Measurements from ENCODE around the gene PIK3R4.

Gene PIK3R4

GRCh38 chr3:130635978-130636377 is 110.7 kb downstream of the PIK3R4 start:
- Histone ChIP-seq H3K4me3 (ENCODE audit: low read length) (no peak overlapping the region), H2AFZ (ENCODE audit: low read depth, low read length) (no peak overlapping the region), H3K36me3 (ENCODE audit: insufficient read depth, low read length) (no peaks in the 10 kb centered on the region), H3K4me1 (ENCODE audit: insufficient read depth, low read length) (no peaks in the 10 kb centered on the region), H3K9me3 (ENCODE audit: low read length) (no peaks in the 10 kb centered on the region), H3K27me3 (ENCODE audit: insufficient read depth, low read length) (no peaks in the 10 kb centered on the region)

- Histone ChIP-seq H2AFZ (ENCODE audit: low read depth, low read length) (no peak overlapping the region), H3K9me3 (ENCODE audit: low read length) (no peaks in the 10 kb centered on the region), H3K27me3 (ENCODE audit: insufficient read depth, low read length) (no peaks in the 10 kb centered on the region), H3K4me1 (ENCODE audit: insufficient read depth, low read length) (no peaks in the 10 kb centered on the region), H3K36me3 (ENCODE audit: insufficient read depth, low read length) (no peaks in the 10 kb centered on the region), H3K4me3 (ENCODE audit: low read length) (no peak overlapping the region)
Measured at GRCh38 chr3:130635285-130635684, 111.3 kb downstream of the PIK3R4 start.

All from neuron (in vitro differentiated cells).